ENCODE data around the gene PROK2.

The PROK2 gene

GRCh38 chr3:71752831-71753700 lies 31.9 kb downstream of the PROK2 start:
- Mint-ChIP-seq H3K27ac (no peak overlapping the region), H3K4me1 (ENCODE audit: low read depth in 2 of 2) (no peaks in the 10 kb centered on the region), H3K9me3 (no peaks in the 10 kb centered on the region), H3K27me3 (peaks cover 48 to 63% of the 10 kb centered on the region in 2 donors), H3K4me3 (peak overlapping the region; percentile 66 to 75), H3K36me3 (ENCODE audit: insufficient read depth) (no peaks in the 10 kb centered on the region)
- no peak for DNase-seq
- peak; percentile 31 for ATAC-seq (replicated peaks)

- no peak overlapping the region for H3K4me3 Mint-ChIP-seq
- ATAC-seq (replicated peaks), result no peak
These were observed 33.3 kb downstream of the PROK2 start for GRCh38 chr3:71751602-71752001.

GRCh38 chr3:71744738-71745137 lies 40.2 kb downstream of the PROK2 start:
- no peak for DNase-seq
- ATAC-seq (replicated peaks), result no peak
- no peaks in the 10 kb centered on the region for H3K4me1 Mint-ChIP-seq (ENCODE audit: low read depth in 2 of 2)
- peaks cover under 1 to 13% of the 10 kb centered on the region in 2 donors for H3K27me3 Mint-ChIP-seq
- H3K27ac Mint-ChIP-seq, result no peak overlapping the region
- no peaks in the 10 kb centered on the region for H3K36me3 Mint-ChIP-seq (ENCODE audit: insufficient read depth)
- H3K9me3 Mint-ChIP-seq, result peaks cover 7 to 8% of the 10 kb centered on the region in 2 donors
- no peak overlapping the region for H3K4me3 Mint-ChIP-seq

More at GRCh38 chr3:71751602-71752001, 33.3 kb downstream of the PROK2 start:
- H3K9me3 Mint-ChIP-seq, result no peaks in the 10 kb centered on the region
- peaks cover 37 to 52% of the 10 kb centered on the region in 2 donors for H3K27me3 Mint-ChIP-seq
- H3K27ac Mint-ChIP-seq, result no peak overlapping the region
- no peaks in the 10 kb centered on the region for H3K36me3 Mint-ChIP-seq (ENCODE audit: insufficient read depth)
- DNase-seq, result no peak
- H3K4me1 Mint-ChIP-seq (ENCODE audit: low read depth in 2 of 2), result no peaks in the 10 kb centered on the region

- Mint-ChIP-seq H3K4me1 (ENCODE audit: low read depth in 2 of 2) (no peaks in the 10 kb centered on the region), H3K27me3 (peaks cover 11 to 16% of the 10 kb centered on the region in 2 donors), H3K36me3 (ENCODE audit: insufficient read depth) (no peaks in the 10 kb centered on the region), H3K9me3 (peaks cover 7 to 8% of the 10 kb centered on the region in 2 donors), H3K27ac (no peak overlapping the region), H3K4me3 (no peak overlapping the region)
- ATAC-seq (replicated peaks) (no peak), DNase-seq (no peak)
These were observed 42.3 kb downstream of the PROK2 start for GRCh38 chr3:71742621-71743020.

- no peak for ATAC-seq (replicated peaks)
- DNase-seq, result no peak
- H3K4me3 Mint-ChIP-seq, result no peak overlapping the region
- no peak overlapping the region for H3K27ac Mint-ChIP-seq
- H3K27me3 Mint-ChIP-seq, result peaks cover 30 to 40% of the 10 kb centered on the region in 2 donors
- H3K36me3 Mint-ChIP-seq (ENCODE audit: insufficient read depth), result peaks cover 2% of the 10 kb centered on the region
- no peaks in the 10 kb centered on the region for H3K9me3 Mint-ChIP-seq
- H3K4me1 Mint-ChIP-seq (ENCODE audit: low read depth in 2 of 2), result peaks cover 11 to 15% of the 10 kb centered on the region in 2 donors
These were observed 50.1 kb downstream of the PROK2 start for GRCh38 chr3:71734881-71735280.

GRCh38 chr3:71733319-71733718 lies 51.6 kb downstream of the PROK2 start:
- Mint-ChIP-seq H3K4me3 (no peak overlapping the region), H3K27ac (no peak overlapping the region), H3K9me3 (no peaks in the 10 kb centered on the region), H3K27me3 (peaks cover 26 to 31% of the 10 kb centered on the region in 2 donors), H3K36me3 (ENCODE audit: insufficient read depth) (peaks cover 6% of the 10 kb centered on the region), H3K4me1 (ENCODE audit: low read depth in 2 of 2) (peaks cover 25 to 27% of the 10 kb centered on the region in 2 donors)
- ATAC-seq (replicated peaks), result no peak
- DNase-seq, result no peak

- DNase-seq (no peak), ATAC-seq (replicated peaks) (no peak)
- no peak overlapping the region for H3K4me3 Mint-ChIP-seq
- peaks cover 19 to 25% of the 10 kb centered on the region in 2 donors for H3K27me3 Mint-ChIP-seq
- no peak overlapping the region for H3K27ac Mint-ChIP-seq
- H3K4me1 Mint-ChIP-seq (ENCODE audit: low read depth in 2 of 2), result peaks cover 27 to 30% of the 10 kb centered on the region in 2 donors
- H3K36me3 Mint-ChIP-seq (ENCODE audit: insufficient read depth), result peaks cover 7% of the 10 kb centered on the region
- H3K9me3 Mint-ChIP-seq, result no peaks in the 10 kb centered on the region
These were observed 52.3 kb downstream of the PROK2 start for GRCh38 chr3:71732637-71733036.

- Mint-ChIP-seq H3K4me1 (ENCODE audit: low read depth in 2 of 2) (peaks cover 47 to 52% of the 10 kb centered on the region in 2 donors), H3K4me3 (peak overlapping the region in 1 of 2 donors; percentile 19), H3K9me3 (no peaks in the 10 kb centered on the region), H3K27me3 (no peaks in the 10 kb centered on the region), H3K27ac (peak overlapping the region in 1 of 2 donors; percentile 59), H3K36me3 (ENCODE audit: insufficient read depth) (peaks cover 24% of the 10 kb centered on the region)
- ATAC-seq (replicated peaks) (no peak), DNase-seq (peak in 1 of 3 experiments; percentile 14)
These were observed 56.2 kb downstream of the PROK2 start for GRCh38 chr3:71728632-71729342.

GRCh38 chr3:71726146-71726545 lies 58.8 kb downstream of the PROK2 start:
- peak; percentile 36 to 39 (median 38) for DNase-seq
- H3K4me3 Mint-ChIP-seq, result peak overlapping the region; percentile 90 to 94
- ATAC-seq (replicated peaks), result peak; percentile 54
- peak overlapping the region; percentile 94 to 95 for H3K27ac Mint-ChIP-seq
- peaks cover 23% of the 10 kb centered on the region for H3K36me3 Mint-ChIP-seq (ENCODE audit: insufficient read depth)
- no peaks in the 10 kb centered on the region for H3K9me3 Mint-ChIP-seq
- no peaks in the 10 kb centered on the region for H3K27me3 Mint-ChIP-seq
- peaks cover 66 to 73% of the 10 kb centered on the region in 2 donors for H3K4me1 Mint-ChIP-seq (ENCODE audit: low read depth in 2 of 2)

- H3K9me3 Mint-ChIP-seq, result no peaks in the 10 kb centered on the region
- H3K4me3 Mint-ChIP-seq, result peak within 1 kb of the TSS; percentile 94 to 97
- H3K27me3 Mint-ChIP-seq, result no peaks in the 10 kb centered on the region
- DNase-seq (peak in 1 of 3 experiments; percentile 18), ATAC-seq (replicated peaks) (peak; percentile 48)
- peak within 1 kb of the TSS; percentile 95 to 97 for H3K27ac Mint-ChIP-seq
- peaks cover 23% of the 10 kb centered on the region for H3K36me3 Mint-ChIP-seq (ENCODE audit: insufficient read depth)
- H3K4me1 Mint-ChIP-seq (ENCODE audit: low read depth in 2 of 2), result peaks cover 66 to 74% of the 10 kb centered on the region in 2 donors
These were observed 59.5 kb downstream of the PROK2 start, which contains the start of gene EIF4E3 for GRCh38 chr3:71725271-71725991. Gene EIF4E3, minus strand, starts transcription at chr3:71725402. Its CDS starts 35 bp downstream, at chr3:71725367.

GRCh38 chr3:71724584-71725270 lies 60.2 kb downstream of the PROK2 start:
- ATAC-seq (replicated peaks), result peak; percentile 24
- H3K9me3 Mint-ChIP-seq, result no peaks in the 10 kb centered on the region
- no peaks in the 10 kb centered on the region for H3K27me3 Mint-ChIP-seq
- peaks cover 23% of the 10 kb centered on the region for H3K36me3 Mint-ChIP-seq (ENCODE audit: insufficient read depth)
- peak overlapping the region; percentile 72 to 97 for H3K4me3 Mint-ChIP-seq
- DNase-seq, result peak in 2 of 3 experiments; percentile 28 to 31
- peaks cover 62 to 69% of the 10 kb centered on the region in 2 donors for H3K4me1 Mint-ChIP-seq (ENCODE audit: low read depth in 2 of 2)
- peak overlapping the region; percentile 93 to 97 for H3K27ac Mint-ChIP-seq

GRCh38 chr3:71724171-71724453 lies 60.8 kb downstream of the PROK2 start:
- Mint-ChIP-seq H3K27me3 (no peaks in the 10 kb centered on the region), H3K27ac (peak overlapping the region; percentile 93 to 97), H3K36me3 (ENCODE audit: insufficient read depth) (peaks cover 25% of the 10 kb centered on the region), H3K4me1 (ENCODE audit: low read depth in 2 of 2) (peaks cover 62 to 70% of the 10 kb centered on the region in 2 donors), H3K4me3 (peak overlapping the region; percentile 72 to 97), H3K9me3 (no peaks in the 10 kb centered on the region)
- DNase-seq (no peak), ATAC-seq (replicated peaks) (no peak)

Measured in effector memory CD8-positive, alpha-beta T cell (primary cell).